K562 (cell line): Measurements from ENCODE around the gene PIGT. TPM values are rescaled to one million over a fixed set of nuclear protein-coding genes. Genes with fewer than 3 reads are reported as not detected.

Experiments used
- BRD4 ChIP-seq: fragments of 200-600 bp; sonication (generic); IDR thresholded peaks from 2 replicates; pipeline ENCODE4 v1.6.1; 2017; ENCODE audit warnings: inconsistent platforms
- BRF1 ChIP-seq: IDR thresholded peaks from 3 replicates; pipeline ENCODE4 v1.6.1; 2011; ENCODE audit warnings: borderline replicate concordance, mild to moderate bottlenecking; ENCODE audit not compliant: insufficient read length; ENCODE audit errors: extremely low read depth
- C11orf30 ChIP-seq: fragments of 450-650 bp; IDR thresholded peaks from 2 replicates; pipeline ENCODE4 v1.6.1; 2016; ENCODE audit warnings: low read depth, mild to moderate bottlenecking
- EZH2 ChIP-seq: IDR thresholded peaks from 2 replicates; pipeline ENCODE4 v1.6.1; 2012; ENCODE audit warnings: low read depth, mild to moderate bottlenecking, inconsistent platforms, low read length, borderline replicate concordance
- KHSRP ChIP-seq: fragments of 450-650 bp; IDR thresholded peaks from 2 replicates; pipeline ENCODE4 v1.6.1; 2017
- KLF16 ChIP-seq: IDR thresholded peaks from 2 replicates; pipeline ENCODE4 v1.6.1; 2016; ENCODE audit warnings: antibody characterized with exemption
- MAFK ChIP-seq: IDR thresholded peaks from 2 replicates; pipeline ENCODE4 v1.6.1; 2011; ENCODE audit warnings: low read length, improper control_type of control experiment
- NR2C2 ChIP-seq, 2 experiments: fragments of 200-800 bp in 1 of 2; sonication (Bioruptor generic) in 1 of 2; sonication (generic) in 1 of 2; formaldehyde crosslinking in 1 of 2; IDR thresholded peaks; 2 replicates each; pipeline versions ENCODE4 v1.6.1 to v1.8.0; 2016 to 2022; ENCODE audit warnings: mild to moderate bottlenecking in 1 of 2, missing compliant biosample characterization in 1 of 2, missing genetic modification characterization in 1 of 2, missing genetic modification reagents in 1 of 2
- POLR2H ChIP-seq: IDR thresholded peaks from 2 replicates; pipeline ENCODE4 v1.6.1; 2016; ENCODE audit warnings: missing genetic modification characterization, low read depth, mild to moderate bottlenecking, control low read depth, missing compliant biosample characterization, moderate library complexity
- RB1 ChIP-seq: fragments of 450-650 bp; IDR thresholded peaks from 2 replicates; pipeline ENCODE4 v1.6.1; 2017; ENCODE audit warnings: low read depth, mild to moderate bottlenecking
- SMARCA4 ChIP-seq: fragments of 450-650 bp; IDR thresholded peaks from 2 replicates; pipeline ENCODE4 v1.6.1; 2016
- TFE3 ChIP-seq: fragments of 450-650 bp; formaldehyde crosslinking; IDR thresholded peaks from 2 replicates; pipeline ENCODE4 v1.4.0; 2020; ENCODE audit warnings: mild to moderate bottlenecking, mixed read lengths
- TSC22D4 ChIP-seq: fragments of 450-650 bp; IDR thresholded peaks from 2 replicates; pipeline ENCODE4 v1.6.1; 2016; ENCODE audit warnings: missing genetic modification characterization, missing biosample characterization, control low read depth
- ZBTB34 ChIP-seq: fragments of 250-450 bp; sonication (Bioruptor Pico); IDR thresholded peaks from 2 replicates; pipeline ENCODE4 v1.8.0; 2021; ENCODE audit warnings: mild to moderate bottlenecking, moderate library complexity
- ZFP30 ChIP-seq: fragments of 250-450 bp; sonication (Bioruptor Pico); IDR thresholded peaks from 2 replicates; pipeline ENCODE4 v1.8.0; 2022; ENCODE audit warnings: moderate library complexity, mild to moderate bottlenecking, inconsistent platforms, borderline replicate concordance
- ZNF282 ChIP-seq: sonication (generic); formaldehyde crosslinking; IDR thresholded peaks from 2 replicates; pipeline ENCODE4 v1.8.1; 2023; ENCODE audit warnings: missing genetic modification reagents
- ZNF57 ChIP-seq: fragments of 450-650 bp; formaldehyde crosslinking; IDR thresholded peaks from 2 replicates; pipeline ENCODE4 v1.4.0; 2020; ENCODE audit warnings: mild to moderate bottlenecking, moderate library complexity
- polyA plus RNA-seq, 8 experiments: library from polyadenylated mRNA; depleted of rRNA in 4 of 8; stranded (reverse) in 5 of 8; unstranded in 3 of 8; fragments of >200 nt; fragmentation: Nextera tagmentation in 2 of 8; fragmentation: Illumina TruSeq in 1 of 8; extraction: Ambion mirVana in 2 of 8; extraction: Trizol in 1 of 8; gene quantifications; 2 replicates each; pipeline versions ENCODE4 v1.2.1 to v1.2.3, GENCODE V29; 2011 to 2014; ENCODE audit warnings: inconsistent platforms in 1 of 8, missing spikeins in 1 of 8
- total RNA-seq, 7 experiments: library from RNA; depleted of rRNA in 6 of 7; stranded (reverse); fragments of >200 nt in 6 of 7; fragmentation: Illumina TruSeq in 2 of 7; extraction: Trizol in 2 of 7; gene quantifications; 2 replicates each; pipeline versions ENCODE4 v1.2.1 to v1.2.3, GENCODE V29; 2011 to 2021; ENCODE audit warnings: low replicate concordance in 1 of 7
- TF ChIP-seq, protein P1 (sequence below): fragments of 250-450 bp; sonication (Bioruptor Pico); IDR thresholded peaks from 2 replicates; pipeline ENCODE4 v1.5.0; 2020; ENCODE audit warnings: mild to moderate bottlenecking, borderline replicate concordance
- TF ChIP-seq, protein P2 (sequence below): fragments of 450-650 bp; IDR thresholded peaks from 2 replicates; pipeline ENCODE4 v1.6.1; 2016; ENCODE audit warnings: borderline replicate concordance

PIGT gene
- total and polyA plus RNA-seq, 9 of the 15 experiments (the other 6 are each of a cell fraction or from before 2014, with no cell fraction given) = 14.6 to 108 (median 46.9) TPM

DNA sequence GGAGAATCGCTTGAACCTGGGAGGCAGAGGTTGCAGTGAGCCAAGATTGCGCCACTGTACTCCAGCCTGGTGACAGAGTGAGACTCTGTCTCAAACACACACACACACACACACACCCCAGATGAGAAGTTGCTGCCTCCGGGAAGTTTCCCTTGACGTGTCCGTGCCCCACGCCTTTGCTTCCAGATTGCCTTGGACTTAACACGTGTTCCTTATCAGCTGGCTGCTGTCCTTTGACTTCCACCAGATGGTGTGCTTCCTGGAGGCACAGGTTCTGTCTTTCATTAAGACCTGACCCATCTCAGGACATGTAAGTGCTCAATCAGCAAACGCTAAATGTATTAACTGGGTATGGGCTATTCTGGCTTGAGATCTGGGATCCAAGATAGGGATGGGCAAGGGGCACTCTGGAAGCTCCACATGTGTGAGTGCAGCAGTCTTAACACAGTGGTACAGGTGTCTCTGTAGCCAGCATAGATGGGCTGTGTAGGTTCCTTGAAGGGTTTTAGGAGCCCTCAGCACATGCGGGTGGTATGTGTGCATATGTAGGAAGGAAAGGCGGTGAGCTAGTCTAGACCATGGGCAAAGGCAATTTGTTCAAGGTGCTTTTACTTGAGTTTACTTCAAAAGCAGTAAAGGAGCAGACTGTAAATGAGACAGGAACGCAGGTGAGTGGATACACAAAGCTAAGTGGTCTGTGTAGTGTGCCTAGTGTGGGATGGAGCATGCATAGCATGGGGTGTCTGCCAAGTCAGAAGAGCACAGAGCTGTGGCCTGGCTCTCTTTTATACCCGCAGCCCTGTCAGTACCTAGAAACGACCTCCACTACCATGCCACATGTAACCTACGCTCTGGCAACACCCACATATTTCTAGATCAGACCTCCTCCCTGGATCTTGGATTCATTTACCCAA is 11.6 kb downstream of the PIGT start (continued):
- TF ChIP-seq NR2C2 (CRISPR knock-in tag; IDR thresholded peaks at IDR 0.05) (no peak), NR2C2 (tag; IDR thresholded peaks at IDR 0.05) (peak; percentile 77), EZH2 (no peak), ZFP30 (no peak), BRF1 (no peak), KHSRP (no peak), POLR2H (tag) (no peak), BRD4 (no peak), ZBTB34 (CRISPR knock-in tag) (no peak), TFE3 (CRISPR knock-in tag) (no peak), KLF16 (no peak), ZNF57 (no peak), C11orf30 (peak; percentile 75), TSC22D4 (tag) (no peak), SMARCA4 (peak; percentile 41; the same call in 1 of the 2 replicates), RB1 (no peak), ZNF282 (no peak), MAFK (0 out of 2 replicates have a peak, but pooled peaks have one; percentile 19)
- TF ChIP-seq, protein P1, sequence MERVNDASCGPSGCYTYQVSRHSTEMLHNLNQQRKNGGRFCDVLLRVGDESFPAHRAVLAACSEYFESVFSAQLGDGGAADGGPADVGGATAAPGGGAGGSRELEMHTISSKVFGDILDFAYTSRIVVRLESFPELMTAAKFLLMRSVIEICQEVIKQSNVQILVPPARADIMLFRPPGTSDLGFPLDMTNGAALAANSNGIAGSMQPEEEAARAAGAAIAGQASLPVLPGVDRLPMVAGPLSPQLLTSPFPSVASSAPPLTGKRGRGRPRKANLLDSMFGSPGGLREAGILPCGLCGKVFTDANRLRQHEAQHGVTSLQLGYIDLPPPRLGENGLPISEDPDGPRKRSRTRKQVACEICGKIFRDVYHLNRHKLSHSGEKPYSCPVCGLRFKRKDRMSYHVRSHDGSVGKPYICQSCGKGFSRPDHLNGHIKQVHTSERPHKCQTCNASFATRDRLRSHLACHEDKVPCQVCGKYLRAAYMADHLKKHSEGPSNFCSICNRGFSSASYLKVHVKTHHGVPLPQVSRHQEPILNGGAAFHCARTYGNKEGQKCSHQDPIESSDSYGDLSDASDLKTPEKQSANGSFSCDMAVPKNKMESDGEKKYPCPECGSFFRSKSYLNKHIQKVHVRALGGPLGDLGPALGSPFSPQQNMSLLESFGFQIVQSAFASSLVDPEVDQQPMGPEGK (CRISPR knock-in tag) = no peak
- TF ChIP-seq, protein P2, sequence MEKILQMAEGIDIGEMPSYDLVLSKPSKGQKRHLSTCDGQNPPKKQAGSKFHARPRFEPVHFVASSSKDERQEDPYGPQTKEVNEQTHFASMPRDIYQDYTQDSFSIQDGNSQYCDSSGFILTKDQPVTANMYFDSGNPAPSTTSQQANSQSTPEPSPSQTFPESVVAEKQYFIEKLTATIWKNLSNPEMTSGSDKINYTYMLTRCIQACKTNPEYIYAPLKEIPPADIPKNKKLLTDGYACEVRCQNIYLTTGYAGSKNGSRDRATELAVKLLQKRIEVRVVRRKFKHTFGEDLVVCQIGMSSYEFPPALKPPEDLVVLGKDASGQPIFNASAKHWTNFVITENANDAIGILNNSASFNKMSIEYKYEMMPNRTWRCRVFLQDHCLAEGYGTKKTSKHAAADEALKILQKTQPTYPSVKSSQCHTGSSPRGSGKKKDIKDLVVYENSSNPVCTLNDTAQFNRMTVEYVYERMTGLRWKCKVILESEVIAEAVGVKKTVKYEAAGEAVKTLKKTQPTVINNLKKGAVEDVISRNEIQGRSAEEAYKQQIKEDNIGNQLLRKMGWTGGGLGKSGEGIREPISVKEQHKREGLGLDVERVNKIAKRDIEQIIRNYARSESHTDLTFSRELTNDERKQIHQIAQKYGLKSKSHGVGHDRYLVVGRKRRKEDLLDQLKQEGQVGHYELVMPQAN = peak; percentile 76; the same call in 1 of the 2 replicates
